ENCODE results near the gene ZDHHC20.

- TF ChIP-seq ZSCAN4 (tag by site-specific recombination; IDR thresholded peaks at IDR 0.05) (no peak), CTCF (tag by site-specific recombination; IDR thresholded peaks at IDR 0.05) (no peak), ZNF621 (tag by site-specific recombination; IDR thresholded peaks at IDR 0.05) (no peak), ZNF202 (tag by site-specific recombination; IDR thresholded peaks at IDR 0.05; ENCODE audit: borderline replicate concordance) (no peak), ZNF114 (tag by site-specific recombination; IDR thresholded peaks at IDR 0.05) (no peak), ZNF776 (tag by site-specific recombination; IDR thresholded peaks at IDR 0.05; ENCODE audit: borderline replicate concordance) (no peak), ZNF645 (tag by site-specific recombination; IDR thresholded peaks at IDR 0.05) (no peak), ELK4 (IDR thresholded peaks at IDR 0.05; ENCODE audit: borderline replicate concordance, low read depth, low read length) (no peak), INSM2 (tag by site-specific recombination; IDR thresholded peaks at IDR 0.05) (no peak)
Measured at GRCh38 chr13:21365574-21365973, 93.5 kb downstream of the ZDHHC20 start.

All from HEK293 (cell line).